ENCODE data around the gene MAD1L1. TPM values are rescaled to one million over a fixed set of nuclear protein-coding genes. Genes with fewer than 3 reads are reported as not detected.

MAD1L1 gene
- total and polyA plus RNA-seq, 2 donors (not counting 3 experiments of a cell fraction or from before 2014, with no cell fraction given): 34.1 to 42.3 TPM

DNA sequence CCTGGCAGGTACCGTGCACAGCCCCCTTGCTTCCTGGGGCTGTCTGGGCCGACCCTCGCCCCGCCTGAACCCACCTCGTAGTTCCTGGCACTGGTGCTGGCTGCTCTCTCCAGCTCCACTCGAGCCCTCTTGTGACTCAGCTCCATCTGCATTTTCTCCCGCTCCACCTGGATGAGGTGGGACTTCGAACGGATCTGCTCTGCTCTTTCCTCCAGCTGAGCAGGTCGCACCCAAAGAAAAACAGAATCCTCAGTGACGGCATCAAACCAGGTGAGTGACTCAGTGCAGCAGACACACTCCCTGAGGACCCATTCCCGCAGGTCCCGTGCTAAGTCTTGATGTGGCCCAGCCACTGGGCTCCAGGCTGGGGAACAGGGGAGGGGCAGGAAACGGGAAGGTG, 7.4 kb downstream of the MAD1L1 start:
- H2AFZ ChIP-seq (ENCODE audit: low read depth, low read length): no peak overlapping the region
- no peaks in the 10 kb centered on the region for H3K27me3 ChIP-seq (ENCODE audit: control insufficient read depth in 2 of 2, insufficient read depth in 2 of 2, low read length in 2 of 2)
- no peaks in the 10 kb centered on the region for H3K4me1 ChIP-seq (ENCODE audit: control insufficient read depth, extremely low read depth, insufficient read depth, low read length)
- H3K36me3 ChIP-seq (ENCODE audit: control insufficient read depth in 2 of 2, extremely low read depth in 1 of 2, insufficient read depth in 2 of 2, low read length in 2 of 2): peaks cover 8 to 39% of the 10 kb centered on the region in 2 experiments
- no peaks in the 10 kb centered on the region for H3K9me3 ChIP-seq (replicated peaks; ENCODE audit: control insufficient read depth, insufficient read depth, low read length)
- no peaks in the 10 kb centered on the region for H3K9me1 ChIP-seq (replicated peaks; ENCODE audit: control insufficient read depth, extremely low read depth, insufficient read depth, low read length)
- H3K79me2 ChIP-seq (ENCODE audit: control insufficient read depth, insufficient read depth, low read length): peaks cover 4% of the 10 kb centered on the region
- H3K4me3 ChIP-seq (replicated peaks in 1 of 3; ENCODE audit: insufficient read depth in 1 of 3, low read depth in 1 of 3, low read length in 3 of 3): no peak overlapping the region
- H3K27ac ChIP-seq (ENCODE audit: insufficient read depth, low read depth, low read length): no peak overlapping the region
- no TSS peak for BruUV-seq (replicated peaks)
- ChIA-PET POLR2A (no interaction called here), CTCF (no interaction called here)
- H3K4me2 ChIP-seq (ENCODE audit: insufficient read depth, low read length): no peak overlapping the region
- no peak for TF ChIP-seq JUN (IDR thresholded peaks at IDR 0.05; ENCODE audit: borderline replicate concordance, insufficient read depth, insufficient read length, low read depth)
- TF ChIP-seq MYC (IDR thresholded peaks at IDR 0.05; ENCODE audit: low read depth, low read length): no peak
- TF ChIP-seq POLR2A (IDR thresholded peaks at IDR 0.05; ENCODE audit: low read depth, low read length): no peak
- TF ChIP-seq POLR2AphosphoS5 (IDR thresholded peaks at IDR 0.05; ENCODE audit: insufficient read depth, low read depth, low read length): no peak
- TF ChIP-seq FOS (IDR thresholded peaks at IDR 0.05; ENCODE audit: borderline replicate concordance, insufficient read depth, low read length): no peak
- TF ChIP-seq EZH2 (IDR thresholded peaks at IDR 0.05; ENCODE audit: borderline replicate concordance, low read depth, low read length, severe bottlenecking): no peak
- intact Hi-C loops (cut with micrococcal nuclease) (no loop called here), dilution Hi-C loops (cut with MboI; ENCODE audit: extremely low pct_ligation_motif_present, low sequenced_read_pairs) (no loop called here)
- H4K20me1 ChIP-seq (replicated peaks; ENCODE audit: control insufficient read depth, extremely low read depth, insufficient read depth, low read length): no peaks in the 10 kb centered on the region
- no peak for FAIRE-seq
- no peak for DNase-seq (ENCODE audit: low read depth, low spot score)
- no peak overlapping the region for H3K9ac ChIP-seq (replicated peaks; ENCODE audit: extremely low read depth, insufficient read depth, low read length)

DNA sequence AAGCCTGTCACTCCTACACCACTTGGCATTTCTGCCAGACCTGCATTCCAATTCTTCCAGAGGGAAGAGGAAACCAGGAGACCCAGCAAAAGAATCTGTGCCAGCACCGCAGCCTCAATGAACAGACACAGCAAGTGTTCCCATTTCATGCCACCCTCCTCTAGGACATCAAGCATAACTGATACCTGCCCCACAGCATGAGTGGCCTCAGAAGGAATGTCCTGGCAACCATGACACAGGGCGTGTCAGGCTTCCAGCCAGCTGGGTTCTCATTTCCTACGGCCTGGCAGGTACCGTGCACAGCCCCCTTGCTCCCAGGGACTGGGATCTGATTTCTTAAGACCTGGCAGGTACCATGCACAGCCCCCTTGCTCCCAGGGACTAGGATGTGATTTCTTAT, 7.8 kb downstream of the MAD1L1 start:
- ChIA-PET POLR2A (no interaction called here), CTCF (no interaction called here)
- no TSS peak for BruUV-seq (replicated peaks)

More for the DNA sequence above, 7.8 kb downstream of the MAD1L1 start:
- no peak overlapping the region for H3K4me3 ChIP-seq (replicated peaks in 1 of 3; ENCODE audit: insufficient read depth in 1 of 3, low read depth in 1 of 3, low read length in 3 of 3)
- no peaks in the 10 kb centered on the region for H3K27me3 ChIP-seq (ENCODE audit: control insufficient read depth in 2 of 2, insufficient read depth in 2 of 2, low read length in 2 of 2)
- H3K9me3 ChIP-seq (replicated peaks; ENCODE audit: control insufficient read depth, insufficient read depth, low read length): no peaks in the 10 kb centered on the region
- FAIRE-seq: no peak
- H3K9me1 ChIP-seq (replicated peaks; ENCODE audit: control insufficient read depth, extremely low read depth, insufficient read depth, low read length): no peaks in the 10 kb centered on the region
- DNase-seq (ENCODE audit: low read depth, low spot score): no peak
- peaks cover 8 to 36% of the 10 kb centered on the region in 2 experiments for H3K36me3 ChIP-seq (ENCODE audit: control insufficient read depth in 2 of 2, extremely low read depth in 1 of 2, insufficient read depth in 2 of 2, low read length in 2 of 2)
- H3K4me2 ChIP-seq (ENCODE audit: insufficient read depth, low read length): no peak overlapping the region
- H3K4me1 ChIP-seq (ENCODE audit: control insufficient read depth, extremely low read depth, insufficient read depth, low read length): no peaks in the 10 kb centered on the region
- H3K9ac ChIP-seq (replicated peaks; ENCODE audit: extremely low read depth, insufficient read depth, low read length): no peak overlapping the region
- TF ChIP-seq MYC (IDR thresholded peaks at IDR 0.05; ENCODE audit: low read depth, low read length): no peak
- H3K79me2 ChIP-seq (ENCODE audit: control insufficient read depth, insufficient read depth, low read length): peaks cover 2% of the 10 kb centered on the region
- intact Hi-C loops (cut with micrococcal nuclease) (no loop called here), dilution Hi-C loops (cut with MboI; ENCODE audit: extremely low pct_ligation_motif_present, low sequenced_read_pairs) (no loop called here)
- no peak overlapping the region for H2AFZ ChIP-seq (ENCODE audit: low read depth, low read length)
- H3K27ac ChIP-seq (ENCODE audit: insufficient read depth, low read depth, low read length): no peak overlapping the region
- H4K20me1 ChIP-seq (replicated peaks; ENCODE audit: control insufficient read depth, extremely low read depth, insufficient read depth, low read length): no peaks in the 10 kb centered on the region
